Common myeloid progenitor, CD34-positive (primary cell): ENCODE measurements around the gene PPL.

Experiments
- CTCF ChIA-PET: fragments of 350-600 bp; sonication (Branson Sonifier 250); formaldehyde crosslinking; loops from one replicate; lab custom pipeline; 2021; ENCODE audit warnings: antibody characterized with exemption; lab: Charles Lee
- POLR2A ChIA-PET: fragments of 350-600 bp; sonication (Branson Sonifier 250); formaldehyde crosslinking; loops from one replicate; lab custom pipeline; 2021; ENCODE audit warnings: antibody characterized with exemption; lab: Charles Lee
- DNase-seq, 3 donors: peaks; one replicate each; pipeline versions ENCODE4 v3.0.0 to v3.0.0-alpha.2; 2013
- H3K27ac ChIP-seq, 2 experiments: 1 replicate in 1 of 2; 2 replicates in 1 of 2; pipeline ENCODE4 v1.7.0; 2013; ENCODE audit warnings: inconsistent platforms in 2 of 2, low read length in 2 of 2, mild to moderate bottlenecking in 2 of 2, low read depth in 1 of 2, moderate library complexity in 1 of 2; ENCODE audit not compliant: severe bottlenecking in 2 of 2, insufficient read depth in 1 of 2, poor library complexity in 1 of 2
- H3K27me3 ChIP-seq, 5 experiments: replicated peaks in 2 of 5; 1 replicate in 3 of 5; 2 replicates in 2 of 5; pipeline versions ENCODE4 v1.6.1 to v1.7.0; 2013; ENCODE audit warnings: low read length in 4 of 5, mild to moderate bottlenecking in 2 of 5, moderate library complexity in 2 of 5, inconsistent platforms in 1 of 5; ENCODE audit not compliant: insufficient read depth in 5 of 5, control insufficient read depth in 4 of 5
- H3K36me3 ChIP-seq, 4 experiments: 1 replicate in 2 of 4; 2 replicates in 2 of 4; pipeline versions ENCODE4 v1.6.1 to v1.7.0; 2013; ENCODE audit warnings: low read length in 3 of 4, control low read depth in 1 of 4, mild to moderate bottlenecking in 1 of 4; ENCODE audit not compliant: control insufficient read depth in 4 of 4, insufficient read depth in 4 of 4
- H3K4me1 ChIP-seq, 4 experiments: 1 replicate in 3 of 4; 2 replicates in 1 of 4; pipeline versions ENCODE4 v1.6.1 to v1.7.1; 2013; ENCODE audit warnings: low read length in 3 of 4, mild to moderate bottlenecking in 3 of 4, control low read depth in 1 of 4, inconsistent platforms in 1 of 4, moderate library complexity in 1 of 4; ENCODE audit not compliant: control insufficient read depth in 4 of 4, insufficient read depth in 4 of 4; ENCODE audit errors: control extremely low read depth in 1 of 4
- H3K4me3 ChIP-seq, 7 experiments: 1 replicate in 4 of 7; 2 replicates in 3 of 7; pipeline versions ENCODE4 v1.5.1 to v1.7.0; 2013; ENCODE audit warnings: mild to moderate bottlenecking in 7 of 7, low read length in 6 of 7, moderate library complexity in 6 of 7, inconsistent platforms in 2 of 7, low read depth in 2 of 7, control low read depth in 1 of 7; ENCODE audit not compliant: insufficient read depth in 4 of 7, control insufficient read depth in 1 of 7; ENCODE audit errors: extremely low read depth in 1 of 7
- H3K9me3 ChIP-seq, 5 experiments: 1 replicate in 4 of 5; 2 replicates in 1 of 5; pipeline versions ENCODE4 v1.6.1 to v1.7.1; 2013; ENCODE audit warnings: low read length in 4 of 5, mild to moderate bottlenecking in 2 of 5, inconsistent platforms in 1 of 5, low read depth in 1 of 5, moderate library complexity in 1 of 5; ENCODE audit not compliant: control insufficient read depth in 4 of 5, insufficient read depth in 2 of 5; ENCODE audit errors: control extremely low read depth in 1 of 5
- WGBS: methylation state at CpG from one replicate; pipeline ENCODE4 v1.1.5; 2013; ENCODE audit not compliant: insufficient coverage; 5-methylcytosine and 5-hydroxymethylcytosine counted together

PPL gene

DNA sequence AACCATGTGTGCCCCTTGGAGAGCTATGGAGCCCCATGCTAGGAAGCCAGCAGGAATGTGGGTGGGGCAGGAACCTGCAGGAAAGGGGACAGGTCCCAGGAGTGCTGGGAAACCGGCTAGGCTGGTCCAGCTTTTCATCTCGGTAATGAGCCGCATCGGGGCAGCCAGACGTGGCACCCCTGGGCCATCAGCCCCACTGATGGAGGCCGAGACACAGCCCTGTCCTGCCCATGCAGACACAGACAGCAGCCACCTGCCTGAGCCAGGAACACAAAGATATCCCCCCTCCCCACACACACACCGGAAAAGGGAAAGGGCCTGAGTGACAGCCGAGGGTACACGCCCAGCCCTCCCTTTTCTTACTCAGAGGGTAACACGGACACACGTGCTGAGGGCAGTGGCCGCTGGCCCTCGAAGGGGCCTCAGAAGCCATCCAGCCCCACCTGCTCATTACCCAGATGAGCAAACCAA, 18.1 kb downstream of the PPL start:
- Histone ChIP-seq H3K9me3 (no peaks in the 10 kb centered on the region), H3K4me1 (no peaks in the 10 kb centered on the region), H3K27me3 (peaks cover 0 to 2% (median 0%) of the 10 kb centered on the region in 5 experiments), H3K36me3 (no peaks in the 10 kb centered on the region), H3K4me3 (no peak overlapping the region), H3K27ac (no peak overlapping the region)
- POLR2A ChIA-PET, result no interaction called here
- no peak for DNase-seq
- 89% methylated on average over 7 of the region's 13 CpGs for WGBS
- CTCF ChIA-PET, result no interaction called here

- H3K27ac ChIP-seq, result no peak overlapping the region
- H3K4me1 ChIP-seq, result no peaks in the 10 kb centered on the region
- CTCF ChIA-PET, result no interaction called here
These were observed 19.8 kb downstream of the PPL start for GRCh38 chr16:4917117-4917516.

DNA sequence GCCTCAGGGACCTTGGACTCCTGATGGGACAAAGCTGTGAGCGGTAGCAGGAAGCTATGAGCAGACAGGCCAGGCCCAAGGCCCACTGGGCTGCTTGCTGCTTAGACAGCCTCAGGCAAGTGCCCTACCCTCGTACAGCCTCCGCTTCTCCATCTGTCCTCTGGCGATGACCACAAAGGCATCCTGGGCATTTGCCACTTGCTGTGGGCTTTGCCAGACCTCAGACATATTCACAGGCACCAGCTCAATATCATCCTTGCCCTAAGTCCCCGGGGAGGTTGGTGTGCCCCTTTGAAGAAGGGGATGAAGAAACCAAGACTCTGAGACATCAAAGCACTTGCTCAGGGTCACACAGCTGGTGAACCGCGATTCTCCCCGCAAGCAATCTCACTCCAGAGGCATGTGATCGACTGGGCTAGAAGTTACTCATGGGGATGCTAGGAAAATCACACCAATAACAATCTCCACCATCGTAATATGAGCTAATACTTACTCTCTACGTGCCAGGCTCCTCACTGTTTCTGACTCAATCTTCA, 21.7 kb downstream of the PPL start:
- no peak for DNase-seq
- Histone ChIP-seq H3K27me3 (no peaks in the 10 kb centered on the region), H3K9me3 (no peaks in the 10 kb centered on the region), H3K36me3 (no peaks in the 10 kb centered on the region), H3K4me3 (no peak overlapping the region), H3K4me1 (no peaks in the 10 kb centered on the region), H3K27ac (no peak overlapping the region)
- CTCF ChIA-PET, result interaction anchor here (0.5 to 0.6 kb wide), 2 partner anchors 38 to 611 kb away, joined by 3 read pairs; no protein-coding TSS in a partner anchor
- WGBS, result 92% methylated on average over 8 of the region's 11 CpGs
- POLR2A ChIA-PET, result interaction anchor here (0.7 kb wide), 1 partner anchor 47 kb away, joined by 3 read pairs; no protein-coding TSS in a partner anchor

More at GRCh38 chr16:4917117-4917516, 19.8 kb downstream of the PPL start:
- POLR2A ChIA-PET, result no interaction called here
- Histone ChIP-seq H3K27me3 (no peaks in the 10 kb centered on the region), H3K36me3 (no peaks in the 10 kb centered on the region), H3K9me3 (no peaks in the 10 kb centered on the region), H3K4me3 (no peak overlapping the region)
- 60% methylated on average over 1 of the region's 4 CpGs for WGBS
- DNase-seq, result no peak

DNA sequence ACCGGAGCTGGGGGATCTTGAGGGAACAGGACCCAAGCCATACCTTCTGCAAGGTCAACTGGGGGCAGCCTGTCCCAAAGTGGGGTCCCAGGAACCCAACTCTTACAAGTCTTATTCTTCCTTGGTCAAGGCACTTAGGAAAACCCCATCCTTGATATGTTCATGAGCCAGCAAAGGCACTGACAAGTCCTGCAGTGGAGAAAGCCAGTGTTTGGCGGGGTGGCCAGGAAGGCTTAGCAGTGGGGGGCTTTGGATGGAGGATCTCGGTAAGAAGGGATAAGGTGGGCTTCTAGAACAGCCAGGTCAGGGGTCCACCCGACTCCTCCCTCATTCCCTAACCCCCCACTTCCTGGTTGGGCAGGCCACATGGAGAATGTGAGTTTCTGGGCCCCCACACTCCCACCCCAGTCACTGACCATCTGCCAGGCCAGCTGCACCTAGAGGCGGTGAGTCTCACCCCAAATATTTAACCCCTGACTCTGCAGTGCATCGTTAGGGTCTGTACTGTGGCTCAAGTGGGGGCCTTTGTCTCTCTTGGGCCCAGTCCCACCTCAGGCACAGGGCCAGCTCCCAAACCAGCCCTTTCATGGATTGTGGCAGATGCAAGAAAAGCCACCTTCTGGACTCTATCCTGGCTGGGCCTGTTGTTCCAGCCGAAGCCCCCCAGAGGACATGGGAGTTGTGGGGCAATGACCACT, 22.3 kb downstream of the PPL start:
- Histone ChIP-seq H3K27me3 (peaks cover 0 to 2% (median 0%) of the 10 kb centered on the region in 5 experiments), H3K27ac (no peak overlapping the region), H3K36me3 (no peaks in the 10 kb centered on the region), H3K4me1 (no peaks in the 10 kb centered on the region), H3K9me3 (no peaks in the 10 kb centered on the region), H3K4me3 (no peak overlapping the region)
- POLR2A ChIA-PET, result no interaction called here
- 97% methylated on average over 5 of the region's 7 CpGs for WGBS
- no peak for DNase-seq
- CTCF ChIA-PET, result interaction anchor here (0.6 to 0.8 kb wide), 2 partner anchors 20 to 39 kb away, joined by 3 read pairs; no protein-coding TSS in a partner anchor

DNA sequence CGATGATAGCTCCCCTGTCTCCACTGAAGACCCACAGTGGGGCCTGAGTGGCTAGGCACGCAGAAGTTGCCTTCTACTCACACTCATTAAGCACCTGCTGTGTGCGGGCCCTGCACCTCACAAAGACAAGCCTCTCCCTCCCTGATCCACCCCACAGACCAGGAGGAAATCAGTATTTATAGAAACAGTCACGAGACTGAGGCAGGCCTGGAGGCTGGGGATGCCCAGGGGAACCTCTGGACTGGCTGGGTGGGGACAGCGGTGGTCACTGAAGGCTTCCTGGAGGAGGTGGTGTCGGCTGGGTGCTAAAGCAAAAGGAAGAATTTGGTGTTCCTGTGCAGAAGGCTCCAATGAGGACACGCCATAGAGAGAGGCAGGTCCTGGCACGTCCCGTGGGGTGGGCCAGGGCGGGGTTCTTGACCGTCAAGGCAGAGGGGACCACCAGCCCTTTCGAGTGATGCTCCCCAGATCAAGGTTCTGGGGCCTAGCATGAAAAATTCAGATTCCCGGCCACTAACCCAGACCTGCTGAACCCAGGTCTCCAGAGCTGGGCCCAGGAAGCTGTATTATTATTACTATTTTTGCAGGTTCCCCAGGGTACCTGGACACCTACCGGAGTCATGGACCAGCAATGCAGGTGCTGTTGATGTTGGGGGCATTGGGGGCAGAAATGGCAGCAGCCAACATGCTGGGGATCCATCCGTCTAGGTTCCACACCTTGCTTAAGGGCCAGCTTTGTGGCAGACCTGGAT, 23.0 kb downstream of the PPL start:
- H3K27ac ChIP-seq, result no peak overlapping the region
- 95% methylated on average over 13 of the region's 15 CpGs for WGBS
- no peaks in the 10 kb centered on the region for H3K4me1 ChIP-seq
- POLR2A ChIA-PET, result no interaction called here
- H3K27me3 ChIP-seq, result peaks cover 0 to 2% (median 0%) of the 10 kb centered on the region in 5 experiments
- DNase-seq, result no peak
- H3K4me3 ChIP-seq, result no peak overlapping the region
- no peaks in the 10 kb centered on the region for H3K9me3 ChIP-seq
- H3K36me3 ChIP-seq, result no peaks in the 10 kb centered on the region
- CTCF ChIA-PET, result interaction anchor here (0.8 to 1.4 kb wide), 2 partner anchors 12 to 20 kb away, joined by 3 to 4 read pairs; no protein-coding TSS in a partner anchor

DNA sequence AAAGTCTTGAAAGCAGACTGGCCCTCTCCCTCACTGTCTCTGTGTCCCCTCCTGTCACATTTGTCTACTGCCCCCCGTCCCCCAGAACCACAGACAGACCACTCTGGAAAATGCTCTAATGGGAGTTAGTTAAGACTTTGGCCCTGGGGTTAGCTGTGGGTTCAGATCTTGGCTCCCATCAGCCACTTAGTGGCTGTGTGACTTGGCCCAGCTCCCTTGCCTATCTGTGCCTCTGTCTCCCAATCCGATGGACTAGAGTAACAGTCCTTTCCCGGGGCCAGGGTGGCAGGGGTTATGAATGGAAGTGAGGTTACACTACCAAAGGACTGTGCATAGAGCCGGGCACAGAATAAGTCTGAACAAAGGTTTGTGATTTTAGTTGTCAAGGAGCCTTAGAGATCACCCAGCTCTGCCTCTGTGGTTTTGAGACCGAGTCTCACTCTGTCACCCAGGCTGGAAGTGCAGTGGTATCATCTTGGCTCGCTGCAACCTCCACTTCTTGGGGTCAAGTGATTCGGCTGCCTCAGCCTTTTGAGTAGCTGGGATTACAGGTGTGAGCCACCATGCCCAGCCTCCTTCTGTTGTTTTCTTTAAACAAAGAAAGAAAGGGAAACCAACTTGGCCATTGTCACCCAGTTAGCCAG, 23.7 kb downstream of the PPL start:
- no peaks in the 10 kb centered on the region for H3K9me3 ChIP-seq
- no peaks in the 10 kb centered on the region for H3K36me3 ChIP-seq
- ChIA-PET CTCF (interaction anchor here (1.4 to 1.6 kb wide), 2 partner anchors 12 to 43 kb away, joined by 3 to 4 read pairs; no protein-coding TSS in a partner anchor), POLR2A (no interaction called here)
- WGBS, result 89% methylated on average over 7 of the region's 7 CpGs
- H3K27ac ChIP-seq, result no peak overlapping the region
- no peak for DNase-seq
- no peak overlapping the region for H3K4me3 ChIP-seq
- peaks cover 0 to 2% (median 0%) of the 10 kb centered on the region in 5 experiments for H3K27me3 ChIP-seq
- H3K4me1 ChIP-seq, result no peaks in the 10 kb centered on the region
